ENCODE data around the gene CPXM1.

CPXM1 gene

DNA sequence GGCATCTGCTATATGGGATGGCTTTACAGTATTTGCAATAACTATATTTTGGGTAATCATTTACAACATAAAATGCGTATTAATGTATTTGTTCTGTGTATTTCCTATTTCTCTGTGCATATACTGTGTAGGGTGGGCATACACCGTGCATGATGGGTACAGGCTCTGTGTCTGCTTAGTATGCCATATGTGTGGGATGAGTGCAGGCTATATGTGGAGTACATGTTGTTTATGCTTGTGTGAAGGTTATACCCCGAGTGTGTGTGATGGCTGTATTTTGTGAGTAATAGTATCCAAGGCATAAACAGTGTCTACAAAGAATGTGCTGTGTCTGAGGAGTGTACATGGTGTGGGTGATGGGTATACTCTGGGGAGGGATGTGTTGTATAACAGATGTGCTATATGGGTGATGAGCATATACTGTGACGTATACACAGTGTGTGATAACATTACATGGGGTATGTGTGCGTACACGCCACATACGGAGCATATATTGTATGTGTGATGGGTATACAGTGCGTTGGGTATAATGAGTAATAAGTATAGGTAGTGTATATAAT, 52.7 kb downstream of the CPXM1 start:
- no peak for DNase-seq

DNA sequence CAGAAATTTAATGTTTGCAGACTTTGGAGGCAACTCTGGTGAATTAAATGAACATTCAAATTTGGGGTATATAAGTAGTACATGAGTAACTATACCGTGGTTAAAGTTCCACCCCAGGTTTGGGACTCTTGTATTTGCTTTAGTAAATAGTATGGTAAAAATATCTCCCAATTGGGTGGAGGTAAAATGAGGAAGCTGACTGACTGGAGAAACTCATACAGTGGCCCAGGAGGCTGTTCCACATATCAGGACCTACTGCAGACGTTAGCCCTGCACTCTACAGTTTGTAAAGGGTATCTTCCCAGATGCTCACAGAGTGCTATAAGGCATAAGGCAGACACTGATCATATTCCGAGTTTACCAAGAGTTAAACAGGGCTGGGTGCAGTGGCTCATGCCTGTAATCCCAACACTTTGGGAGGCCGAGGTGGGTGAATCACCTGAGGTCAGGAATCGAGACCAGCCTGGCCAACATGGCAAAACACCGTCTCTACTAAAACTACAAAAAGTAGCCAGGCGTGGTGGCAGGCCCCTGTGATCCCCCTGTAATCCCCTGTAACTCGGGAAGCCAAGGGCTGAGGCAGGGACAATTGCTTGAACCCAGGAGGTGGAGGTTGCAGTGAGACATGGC, 53.7 kb downstream of the CPXM1 start:
- DNase-seq = no peak

DNA sequence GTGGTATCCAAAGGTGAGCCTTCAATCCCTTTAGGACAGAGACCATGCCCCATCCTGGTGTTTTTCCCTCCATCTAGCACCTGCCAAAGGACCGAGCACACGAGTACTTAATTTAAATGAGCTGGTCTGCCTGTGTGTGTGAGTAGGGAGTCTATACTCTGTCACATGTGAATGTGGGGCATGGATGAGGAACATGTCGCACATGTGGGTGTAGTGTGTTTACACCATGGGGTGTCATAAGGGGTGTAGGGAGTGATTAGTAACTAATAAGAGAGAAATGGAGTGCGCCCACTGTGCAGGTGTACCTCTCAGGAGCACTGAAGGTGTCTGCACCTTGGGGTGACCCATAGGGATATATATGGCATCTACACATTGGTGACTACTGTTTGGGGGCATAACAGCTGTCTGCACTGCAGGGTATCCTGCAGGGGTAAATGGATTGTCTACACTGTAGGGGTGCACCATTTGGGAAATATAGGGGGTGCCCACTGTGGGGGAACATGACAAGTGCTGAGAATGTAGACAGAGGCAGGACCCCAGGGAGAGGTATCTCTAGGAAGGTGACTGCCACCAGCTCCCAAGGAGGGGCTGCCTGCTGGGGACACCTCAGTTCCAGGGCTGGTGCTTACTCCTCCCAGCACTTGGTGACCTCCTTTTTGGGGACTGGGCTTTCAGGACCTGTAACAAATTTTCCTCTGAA, 54.3 kb downstream of the CPXM1 start:
- DNase-seq = no peak

DNA sequence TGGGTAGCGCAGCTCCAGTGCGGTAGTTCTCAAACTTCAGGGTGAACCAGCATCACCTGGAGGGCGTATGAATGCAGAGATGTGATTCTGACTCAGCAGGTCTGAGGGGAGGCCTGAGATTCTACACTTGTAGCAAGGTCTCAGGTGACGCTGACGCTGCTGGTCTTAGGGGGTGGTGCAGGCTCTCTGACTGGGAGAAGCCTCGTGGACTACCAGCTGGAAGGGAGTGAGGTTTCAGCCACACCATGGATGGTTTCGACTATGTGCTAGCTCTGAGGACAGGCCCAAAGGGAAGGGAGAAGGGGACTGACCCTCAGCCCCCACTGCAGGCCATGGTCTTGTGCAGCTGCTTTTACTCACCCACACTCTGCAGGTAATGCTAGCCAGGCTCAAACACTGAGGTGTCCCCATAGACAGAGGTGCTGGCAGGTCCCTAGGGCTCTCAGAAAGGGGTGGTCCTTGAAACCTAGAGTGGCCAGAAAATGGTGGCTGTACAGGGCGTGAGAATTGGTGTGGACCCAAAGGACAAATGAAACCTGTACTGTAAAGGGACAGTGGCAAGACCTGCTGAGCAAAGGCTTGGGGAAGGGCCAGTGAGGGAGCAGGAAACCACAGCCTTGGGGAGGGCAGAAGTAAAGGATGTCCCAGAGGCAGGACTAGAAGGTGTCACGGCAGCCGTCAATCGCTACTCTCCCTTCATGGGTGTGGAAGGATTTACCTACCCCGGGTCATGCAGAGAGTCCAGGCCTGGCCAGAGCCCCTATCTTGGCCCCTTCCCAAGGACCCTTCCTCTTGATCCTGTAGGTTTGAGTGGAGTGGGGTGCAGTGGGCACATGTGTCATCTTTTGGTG, 55.1 kb downstream of the CPXM1 start:
- no peak for DNase-seq
